GM10248 (cell line): ENCODE results near the gene XAF1.

Experiments used
- CTCF ChIA-PET: fragments of 300-600 bp; sonication (Branson Sonifier 250); formaldehyde crosslinking; extraction: SDS; loops from one replicate; lab custom pipeline; 2021; ENCODE audit warnings: antibody characterized with exemption; lab: Yijun Ruan, JAX
- POLR2A ChIA-PET: fragments of 350-650 bp; sonication (Branson Sonifier 250); formaldehyde crosslinking; extraction: SDS; loops from one replicate; lab custom pipeline; 2020; ENCODE audit warnings: antibody characterized with exemption; lab: Yijun Ruan, JAX
- DNase-seq: peaks from one replicate; pipeline ENCODE4 v3.0.0; 2012; ENCODE audit errors: extremely low spot score
- TF ChIP-seq, protein P1 (sequence below): IDR thresholded peaks from 2 replicates; pipeline ENCODE4 v1.5.1; 2012; ENCODE audit warnings: mild to moderate bottlenecking, low read depth; ENCODE audit errors: extremely low read depth, missing control alignments, control extremely low read depth

The XAF1 gene

DNA sequence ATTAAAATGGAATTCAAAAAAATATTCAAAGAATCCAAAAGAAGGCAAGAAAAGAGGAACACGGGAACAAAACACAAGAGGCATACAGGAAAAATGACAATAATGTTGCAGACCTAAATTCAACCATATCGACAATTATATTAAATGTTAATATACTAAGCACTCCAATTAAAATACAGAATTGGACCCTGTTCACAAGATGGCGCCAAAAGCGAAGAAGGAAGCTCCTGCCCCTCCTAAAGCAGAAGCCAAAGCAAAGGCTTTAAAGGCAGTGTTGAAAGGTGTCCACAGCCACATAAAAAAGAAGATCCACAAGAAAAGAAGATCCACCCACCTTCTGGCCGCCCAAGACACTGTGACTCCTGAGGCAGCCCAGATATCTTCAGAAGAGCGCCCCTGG lies 6.3 kb upstream of the XAF1 start:
- no peak for DNase-seq
- POLR2A ChIA-PET: no interaction called here
- CTCF ChIA-PET: interaction anchor here (1.0 to 1.4 kb wide), 2 partner anchors 14 to 93 kb away, joined by 3 to 4 read pairs; no protein-coding TSS in a partner anchor
- TF ChIP-seq, protein P1, sequence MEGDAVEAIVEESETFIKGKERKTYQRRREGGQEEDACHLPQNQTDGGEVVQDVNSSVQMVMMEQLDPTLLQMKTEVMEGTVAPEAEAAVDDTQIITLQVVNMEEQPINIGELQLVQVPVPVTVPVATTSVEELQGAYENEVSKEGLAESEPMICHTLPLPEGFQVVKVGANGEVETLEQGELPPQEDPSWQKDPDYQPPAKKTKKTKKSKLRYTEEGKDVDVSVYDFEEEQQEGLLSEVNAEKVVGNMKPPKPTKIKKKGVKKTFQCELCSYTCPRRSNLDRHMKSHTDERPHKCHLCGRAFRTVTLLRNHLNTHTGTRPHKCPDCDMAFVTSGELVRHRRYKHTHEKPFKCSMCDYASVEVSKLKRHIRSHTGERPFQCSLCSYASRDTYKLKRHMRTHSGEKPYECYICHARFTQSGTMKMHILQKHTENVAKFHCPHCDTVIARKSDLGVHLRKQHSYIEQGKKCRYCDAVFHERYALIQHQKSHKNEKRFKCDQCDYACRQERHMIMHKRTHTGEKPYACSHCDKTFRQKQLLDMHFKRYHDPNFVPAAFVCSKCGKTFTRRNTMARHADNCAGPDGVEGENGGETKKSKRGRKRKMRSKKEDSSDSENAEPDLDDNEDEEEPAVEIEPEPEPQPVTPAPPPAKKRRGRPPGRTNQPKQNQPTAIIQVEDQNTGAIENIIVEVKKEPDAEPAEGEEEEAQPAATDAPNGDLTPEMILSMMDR: no peak

- no peak for DNase-seq
- ChIA-PET POLR2A (no interaction called here), CTCF (no interaction called here)
- TF ChIP-seq, protein P1: no peak
These were observed 3.6 kb upstream of the XAF1 start for GRCh38 chr17:6752068-6752909.

GRCh38 chr17:6753006-6753445 lies 2.8 kb upstream of the XAF1 start:
- CTCF ChIA-PET: no interaction called here
- POLR2A ChIA-PET: no interaction called here
- TF ChIP-seq, protein P1: no peak
- no peak for DNase-seq

- TF ChIP-seq, protein P1: no peak
- POLR2A ChIA-PET: no interaction called here
These were observed 2.3 kb upstream of the XAF1 start for GRCh38 chr17:6753546-6753945.

DNA sequence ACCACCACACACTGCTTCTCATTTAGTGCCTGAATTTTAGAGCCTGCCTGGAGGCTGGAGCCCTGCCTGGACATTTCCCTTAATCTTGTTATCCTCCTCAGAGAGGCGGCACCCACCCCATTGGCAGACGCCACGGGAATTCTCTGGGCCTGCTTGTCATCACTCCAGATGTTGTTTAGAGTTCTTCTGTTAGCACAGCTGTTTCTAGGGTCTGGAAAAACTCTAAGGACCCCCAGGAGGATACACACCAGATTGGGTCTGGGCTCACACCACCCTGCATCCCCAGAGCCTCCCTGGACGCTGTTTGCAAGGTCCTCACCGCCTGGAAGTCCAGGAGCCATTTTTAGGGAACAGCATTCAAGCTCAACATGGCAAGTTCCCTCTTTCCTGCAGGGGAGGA lies 565 bp upstream of the XAF1 start:
- no peak for DNase-seq
- CTCF ChIA-PET: no interaction called here
- POLR2A ChIA-PET: no interaction called here
- TF ChIP-seq, protein P1: no peak

More at GRCh38 chr17:6753546-6753945, 2.3 kb upstream of the XAF1 start:
- no peak for DNase-seq
- CTCF ChIA-PET: no interaction called here

DNA sequence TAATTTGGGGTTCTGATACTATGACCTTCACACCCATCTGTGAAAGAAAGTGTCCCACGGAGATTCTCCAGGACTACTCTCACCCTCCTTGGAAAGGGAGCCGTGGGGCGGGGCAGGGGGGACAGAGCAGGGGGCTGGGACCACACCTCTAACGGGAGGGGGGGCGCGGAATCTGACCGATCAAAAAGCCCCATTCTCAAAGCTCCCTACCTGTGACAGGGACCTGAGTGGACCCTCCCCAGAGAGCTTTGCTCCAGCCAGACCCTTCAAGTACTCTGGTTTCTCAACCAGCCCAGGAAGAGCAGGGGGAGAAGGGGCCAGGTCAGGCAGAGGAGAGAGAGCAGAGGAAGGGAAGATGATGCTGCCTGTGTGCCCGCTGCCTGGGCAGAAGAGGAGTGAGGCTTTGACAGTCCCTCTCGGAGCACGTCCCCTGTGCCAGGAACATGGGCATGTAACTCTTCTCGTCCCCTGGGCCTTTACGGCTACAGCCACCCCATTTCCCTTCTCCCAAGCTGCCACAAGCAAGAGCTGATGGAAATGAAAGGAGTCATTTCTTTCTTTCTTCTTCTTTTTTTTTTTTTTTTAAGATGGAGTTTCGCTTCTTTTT lies 682 bp downstream of the XAF1 start:
- DNase-seq: no peak
- TF ChIP-seq, protein P1: no peak
- ChIA-PET CTCF (interaction anchor here (1.1 kb wide), 1 partner anchor 87 kb away, joined by 4 read pairs; no protein-coding TSS in a partner anchor), POLR2A (no interaction called here)
